Activated CD4-positive, CD25-positive, alpha-beta regulatory T cell treated with anti-CD3 and anti-CD28 coated beads, Interleukin-2, amount 50 U/mL, for 16 hours (primary cell): ENCODE measurements around the gene GRM8.

Experiments
- DNase-seq: peaks from one replicate; pipeline ENCODE4 v3.0.0-alpha.2; 2020; ENCODE audit warnings: low read depth, low spot score

Gene GRM8

GRCh38 chr7:126533715-126534114 is 719.0 kb downstream of the GRM8 start:
- DNase-seq, result no peak

GRCh38 chr7:126529833-126530232 is 722.9 kb downstream of the GRM8 start:
- no peak for DNase-seq

- no peak for DNase-seq
Observed at GRCh38 chr7:126529254-126529653, 723.5 kb downstream of the GRM8 start.

GRCh38 chr7:126525906-126526305 is 726.8 kb downstream of the GRM8 start:
- DNase-seq, result no peak

- no peak for DNase-seq
Observed at GRCh38 chr7:126524967-126525366, 727.8 kb downstream of the GRM8 start.

GRCh38 chr7:126511046-126511445 is 741.7 kb downstream of the GRM8 start:
- no peak for DNase-seq

GRCh38 chr7:126501617-126502016 is 751.1 kb downstream of the GRM8 start:
- no peak for DNase-seq

GRCh38 chr7:126499481-126499880 is 753.3 kb downstream of the GRM8 start:
- no peak for DNase-seq

GRCh38 chr7:126495733-126496132 is 757.0 kb downstream of the GRM8 start:
- DNase-seq, result no peak

GRCh38 chr7:126495001-126495400 is 757.7 kb downstream of the GRM8 start:
- no peak for DNase-seq

GRCh38 chr7:126493801-126494200 is 758.9 kb downstream of the GRM8 start:
- no peak for DNase-seq

GRCh38 chr7:126489874-126490273 is 762.9 kb downstream of the GRM8 start:
- no peak for DNase-seq

GRCh38 chr7:126487728-126488442 is 764.9 kb downstream of the GRM8 start:
- no peak for DNase-seq

- no peak for DNase-seq
Observed at GRCh38 chr7:126486806-126487205, 765.9 kb downstream of the GRM8 start.

- DNase-seq, result no peak
Observed at GRCh38 chr7:126485791-126486190, 767.0 kb downstream of the GRM8 start.

- no peak for DNase-seq
Observed at GRCh38 chr7:126483972-126484371, 768.8 kb downstream of the GRM8 start.

- DNase-seq, result no peak
Observed at GRCh38 chr7:126472825-126473224, 779.9 kb downstream of the GRM8 start.

- no peak for DNase-seq
Observed at GRCh38 chr7:126462405-126462804, 790.3 kb downstream of the GRM8 start.

GRCh38 chr7:126460664-126461063 is 792.1 kb downstream of the GRM8 start:
- DNase-seq, result no peak

- DNase-seq, result no peak
Observed at GRCh38 chr7:126453104-126453503, 799.6 kb downstream of the GRM8 start.

GRCh38 chr7:126450269-126450671 is 802.5 kb downstream of the GRM8 start:
- no peak for DNase-seq

GRCh38 chr7:126449611-126450268 is 803.0 kb downstream of the GRM8 start:
- DNase-seq, result no peak

GRCh38 chr7:126447984-126448383 is 804.8 kb downstream of the GRM8 start:
- no peak for DNase-seq
